HG02884 (cell line): Measurements from ENCODE around the gene CCDC92.

ENCODE experiments used
- ATAC-seq: cut with Tn5 transposase; IDR thresholded peaks from one replicate; pipeline ENCODE4 v1.9.1; 2021; ENCODE audit warnings: mild to moderate bottlenecking, moderate library complexity; ENCODE audit not compliant: unreplicated experiment

CCDC92 gene

GRCh38 chr12:123891516-123892179, 81.0 kb downstream of the CCDC92 start:
- no peak for ATAC-seq

GRCh38 chr12:123891011-123891410, 81.6 kb downstream of the CCDC92 start:
- ATAC-seq: no peak

GRCh38 chr12:123890536-123890902, 82.1 kb downstream of the CCDC92 start:
- ATAC-seq: no peak

- ATAC-seq: no peak
These were observed 82.6 kb downstream of the CCDC92 start for GRCh38 chr12:123889848-123890535.

- ATAC-seq: no peak
These were observed 83.6 kb downstream of the CCDC92 start for GRCh38 chr12:123888989-123889388.

GRCh38 chr12:123886931-123887582, 85.6 kb downstream of the CCDC92 start:
- no peak for ATAC-seq

- ATAC-seq: no peak
These were observed 86.4 kb downstream of the CCDC92 start for GRCh38 chr12:123886258-123886657.
